ENCODE data around the gene AGK. TPM values are rescaled to one million over a fixed set of nuclear protein-coding genes. Genes with fewer than 3 reads are reported as not detected.

Gene AGK
- total and polyA plus RNA-seq, 4 donors: 7.2 to 13.6 (median 8.9) TPM

- 81% methylated on average over 3 of the region's 3 CpGs for WGBS
- Histone ChIP-seq H3K27ac (ENCODE audit: low read depth in 1 of 2, low read length in 2 of 2) (no peak overlapping the region), H3K9me3 (ENCODE audit: control insufficient read depth in 4 of 4, low read length in 3 of 4) (no peaks in the 10 kb centered on the region), H3K4me1 (ENCODE audit: control insufficient read depth in 4 of 4, insufficient read depth in 4 of 4, low read length in 3 of 4) (no peaks in the 10 kb centered on the region), H3K4me3 (ENCODE audit: low read depth in 1 of 3, low read length in 3 of 3) (no peak overlapping the region), H3K36me3 (ENCODE audit: control insufficient read depth in 4 of 4, insufficient read depth in 3 of 4, low read depth in 1 of 4, low read length in 3 of 4) (peaks cover 0 to 3% (median 0%) of the 10 kb centered on the region in 4 donors), H3K27me3 (ENCODE audit: control insufficient read depth in 4 of 4, insufficient read depth in 4 of 4, low read length in 3 of 4) (no peaks in the 10 kb centered on the region), H3K9ac (ENCODE audit: low read depth in 1 of 2, low read length in 2 of 2) (no peak overlapping the region)
- TF ChIP-seq RAD21 (IDR thresholded peaks at IDR 0.05) (no peak), NR2F2 (IDR thresholded peaks at IDR 0.05) (no peak)
- no peak for DNase-seq (ENCODE audit: low spot score)
These were observed 33.7 kb downstream of the AGK start for GRCh38 chr7:141584935-141585334.

GRCh38 chr7:141585592-141586510 lies 34.6 kb downstream of the AGK start:
- Histone ChIP-seq H3K4me3 (ENCODE audit: low read depth in 1 of 3, low read length in 3 of 3) (no peak overlapping the region), H3K27ac (ENCODE audit: low read depth in 1 of 2, low read length in 2 of 2) (no peak overlapping the region), H3K4me1 (ENCODE audit: control insufficient read depth in 4 of 4, insufficient read depth in 4 of 4, low read length in 3 of 4) (no peaks in the 10 kb centered on the region), H3K9me3 (ENCODE audit: control insufficient read depth in 4 of 4, low read length in 3 of 4) (no peaks in the 10 kb centered on the region), H3K27me3 (ENCODE audit: control insufficient read depth in 4 of 4, insufficient read depth in 4 of 4, low read length in 3 of 4) (no peaks in the 10 kb centered on the region), H3K9ac (ENCODE audit: low read depth in 1 of 2, low read length in 2 of 2) (no peak overlapping the region), H3K36me3 (ENCODE audit: control insufficient read depth in 4 of 4, insufficient read depth in 3 of 4, low read depth in 1 of 4, low read length in 3 of 4) (peaks cover 0 to 3% (median 0%) of the 10 kb centered on the region in 4 donors)
- DNase-seq (ENCODE audit: low spot score): no peak
- TF ChIP-seq FOXA1 (IDR thresholded peaks at IDR 0.05): no peak
- no peak for TF ChIP-seq SP1 (IDR thresholded peaks at IDR 0.05)
- no peak for TF ChIP-seq TAF1 (conservative IDR thresholded peaks at IDR 0.05)
- no peak for TF ChIP-seq REST (IDR thresholded peaks at IDR 0.05)
- TF ChIP-seq HNF4G (IDR thresholded peaks at IDR 0.05): no peak
- no peak for TF ChIP-seq CTCF (IDR thresholded peaks at IDR 0.05; ENCODE audit: low read depth, low read length, missing input control)
- TF ChIP-seq ATF3 (IDR thresholded peaks at IDR 0.05): no peak
- TF ChIP-seq FOXA2 (IDR thresholded peaks at IDR 0.05): no peak
- TF ChIP-seq NR2F2 (IDR thresholded peaks at IDR 0.05): no peak
- TF ChIP-seq JUND (IDR thresholded peaks at IDR 0.05): no peak
- no peak for TF ChIP-seq RAD21 (IDR thresholded peaks at IDR 0.05)
- TF ChIP-seq EGR1 (IDR thresholded peaks at IDR 0.05; ENCODE audit: low read depth in 2 of 2): no peak
- TF ChIP-seq ZBTB33 (IDR thresholded peaks at IDR 0.05): no peak
- TF ChIP-seq RXRA (IDR thresholded peaks at IDR 0.05): no peak
- no peak for TF ChIP-seq YY1 (IDR thresholded peaks at IDR 0.05)
- WGBS: 83% methylated on average over 6 of the region's 6 CpGs
